NB4 (cell line): ENCODE data around the gene CFAP251.

Experiments used
- DNase-seq: peaks from one replicate; pipeline ENCODE4 v3.0.0; 2010; ENCODE audit warnings: low read depth
- H3K4me3 ChIP-seq: one replicate; pipeline ENCODE4 v1.5.1; 2011; ENCODE audit warnings: mild to moderate bottlenecking, low read depth, low read length, moderate library complexity
- CTCF ChIP-seq: IDR thresholded peaks from one replicate; pipeline ENCODE4 v1.5.1; 2012; ENCODE audit warnings: low read depth, low read length
- MAX ChIP-seq: IDR thresholded peaks from 2 replicates; pipeline ENCODE4 v1.6.1; 2011; ENCODE audit warnings: low read depth, low read length
- MYC ChIP-seq: IDR thresholded peaks from 2 replicates; pipeline ENCODE4 v1.6.1; 2011; ENCODE audit warnings: low read depth, low read length
- POLR2A ChIP-seq: IDR thresholded peaks from 2 replicates; pipeline ENCODE4 v1.6.1; 2011; ENCODE audit warnings: mild to moderate bottlenecking; ENCODE audit not compliant: insufficient read length; ENCODE audit errors: extremely low read depth

CFAP251 gene

DNA sequence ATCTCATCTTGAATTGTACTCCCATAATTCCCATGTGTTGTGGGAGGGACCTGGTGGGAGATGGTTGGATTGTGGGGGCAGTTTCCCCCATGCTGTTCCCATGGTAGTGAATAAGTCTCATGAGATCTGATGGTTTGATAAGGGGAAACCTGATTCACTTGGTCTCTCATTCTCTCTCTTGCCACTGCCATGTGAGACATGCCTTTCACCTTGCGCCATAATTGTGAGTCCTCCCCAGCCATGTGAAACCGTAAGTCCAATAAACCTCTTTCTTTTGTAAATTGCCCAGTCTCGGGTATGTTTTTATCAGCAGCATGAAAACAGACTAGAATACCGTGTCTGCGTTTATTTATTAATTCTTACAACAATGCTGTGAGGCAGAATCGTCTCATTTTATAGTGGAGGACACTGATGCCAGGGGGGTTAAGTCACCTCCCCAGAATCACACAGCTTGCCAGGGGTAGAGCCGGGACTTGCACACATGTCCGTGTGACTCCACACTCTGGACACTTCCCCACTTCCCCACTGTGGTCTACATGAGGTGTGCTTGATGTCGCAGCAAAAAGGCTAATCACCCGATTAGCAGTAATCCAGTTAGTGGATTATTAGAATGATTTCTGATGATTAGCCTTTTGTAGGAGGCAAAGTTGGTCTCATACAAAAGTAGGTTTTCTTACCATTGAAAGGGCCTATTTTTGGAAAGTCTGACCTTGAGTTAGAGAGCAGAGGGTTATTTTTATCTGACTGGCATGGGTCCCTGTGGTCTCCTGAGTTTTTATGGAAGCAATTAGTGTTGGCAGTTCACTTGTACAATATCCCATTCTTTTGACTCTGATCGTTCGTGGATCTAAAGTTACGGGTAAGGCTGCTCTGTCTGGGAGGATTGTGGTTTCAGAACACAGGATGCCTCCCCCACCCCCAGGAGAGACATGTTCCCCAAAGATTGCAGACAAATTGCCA is 55.9 kb downstream of the CFAP251 start:
- TF ChIP-seq POLR2A (no peak), MYC (no peak), MAX (no peak), CTCF (no peak)
- no peak for DNase-seq
- H3K4me3 ChIP-seq, result no peak overlapping the region

GRCh38 chr12:121975021-121975420 is 56.6 kb downstream of the CFAP251 start:
- TF ChIP-seq CTCF (no peak), MYC (no peak), MAX (no peak), POLR2A (no peak)
- no peak overlapping the region for H3K4me3 ChIP-seq

GRCh38 chr12:121976950-121977349 is 58.6 kb downstream of the CFAP251 start:
- DNase-seq, result no peak
- TF ChIP-seq CTCF (no peak), MAX (no peak), MYC (no peak), POLR2A (no peak)
- no peak overlapping the region for H3K4me3 ChIP-seq

More at GRCh38 chr12:121975021-121975420, 56.6 kb downstream of the CFAP251 start:
- DNase-seq, result no peak

GRCh38 chr12:121980191-121980891 is 61.9 kb downstream of the CFAP251 start:
- DNase-seq, result peak; percentile 32
- H3K4me3 ChIP-seq, result no peak overlapping the region
- TF ChIP-seq MAX (no peak), CTCF (no peak), MYC (no peak), POLR2A (no peak)

GRCh38 chr12:121980892-121981272 is 62.5 kb downstream of the CFAP251 start:
- TF ChIP-seq MAX (no peak), MYC (no peak), CTCF (no peak), POLR2A (no peak)
- H3K4me3 ChIP-seq, result no peak overlapping the region
- no peak for DNase-seq
